Neural cell (in vitro differentiated cells): ENCODE data around the gene OPN5.

ENCODE experiments used
- EP300 ChIP-seq: fragments of 450-650 bp; conservative IDR thresholded peaks from 2 replicates; pipeline ENCODE4 v1.6.1; 2014; ENCODE audit warnings: antibody characterized with exemption, mild to moderate bottlenecking, moderate library complexity; ENCODE audit not compliant: poor library complexity, severe bottlenecking
- EZH2 ChIP-seq: fragments of 200-600, 300-800 bp; shearing (Covaris generic), sonication (generic); IDR thresholded peaks from 2 replicates; pipeline ENCODE4 v1.6.1; 2014; ENCODE audit warnings: antibody characterized with exemption, low read length, borderline replicate concordance, mild to moderate bottlenecking; ENCODE audit not compliant: insufficient read depth, poor library complexity, severe bottlenecking
- MXI1 ChIP-seq: fragments of 450-650 bp; conservative IDR thresholded peaks from 2 replicates; pipeline ENCODE4 v1.6.1; 2014; ENCODE audit warnings: antibody characterized with exemption, mild to moderate bottlenecking; ENCODE audit not compliant: poor library complexity, severe bottlenecking
- POLR2AphosphoS5 ChIP-seq: IDR thresholded peaks from 2 replicates; pipeline ENCODE4 v1.6.1; 2012
- RAD21 ChIP-seq: fragments of 450-650 bp; conservative IDR thresholded peaks from 2 replicates; pipeline ENCODE4 v1.6.1; 2014; ENCODE audit warnings: antibody characterized with exemption, mild to moderate bottlenecking, moderate library complexity
- SMC3 ChIP-seq: fragments of 450-650 bp; conservative IDR thresholded peaks from 2 replicates; pipeline ENCODE4 v1.6.1; 2014; ENCODE audit warnings: antibody characterized with exemption, mild to moderate bottlenecking, moderate library complexity; ENCODE audit not compliant: poor library complexity
- TAF1 ChIP-seq: IDR thresholded peaks from 2 replicates; pipeline ENCODE4 v1.6.1; 2012; ENCODE audit warnings: low read depth
- TF ChIP-seq, protein P1 (sequence below): fragments of 450-650 bp; IDR thresholded peaks from 2 replicates; pipeline ENCODE4 v1.5.1; 2014; ENCODE audit warnings: antibody characterized with exemption, mild to moderate bottlenecking, moderate library complexity; ENCODE audit not compliant: poor library complexity, severe bottlenecking
- TF ChIP-seq, protein P2 (sequence below): IDR thresholded peaks from 2 replicates; pipeline ENCODE4 v1.6.1; 2012; ENCODE audit warnings: borderline replicate concordance

DNA sequence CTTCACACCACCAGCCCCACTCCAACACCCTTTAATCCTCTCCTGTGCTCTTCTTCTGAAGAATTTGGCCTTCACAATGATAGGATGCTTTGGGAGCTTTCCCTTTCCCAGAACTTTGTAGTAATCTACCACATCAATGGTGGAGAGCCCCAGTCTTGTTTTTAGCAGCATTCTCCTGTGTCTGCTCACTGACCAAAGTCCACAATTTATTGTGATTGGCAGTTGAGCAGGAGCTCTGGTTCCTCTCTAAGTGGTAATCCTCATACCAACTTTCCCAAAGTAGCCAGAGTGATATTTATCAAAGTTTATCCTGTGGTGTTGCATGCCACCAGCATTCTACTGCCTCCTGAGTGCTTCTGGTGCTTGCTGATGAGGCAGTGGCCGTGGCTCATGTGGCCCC lies 29.0 kb upstream of the OPN5 start:
- TF ChIP-seq, protein P1, sequence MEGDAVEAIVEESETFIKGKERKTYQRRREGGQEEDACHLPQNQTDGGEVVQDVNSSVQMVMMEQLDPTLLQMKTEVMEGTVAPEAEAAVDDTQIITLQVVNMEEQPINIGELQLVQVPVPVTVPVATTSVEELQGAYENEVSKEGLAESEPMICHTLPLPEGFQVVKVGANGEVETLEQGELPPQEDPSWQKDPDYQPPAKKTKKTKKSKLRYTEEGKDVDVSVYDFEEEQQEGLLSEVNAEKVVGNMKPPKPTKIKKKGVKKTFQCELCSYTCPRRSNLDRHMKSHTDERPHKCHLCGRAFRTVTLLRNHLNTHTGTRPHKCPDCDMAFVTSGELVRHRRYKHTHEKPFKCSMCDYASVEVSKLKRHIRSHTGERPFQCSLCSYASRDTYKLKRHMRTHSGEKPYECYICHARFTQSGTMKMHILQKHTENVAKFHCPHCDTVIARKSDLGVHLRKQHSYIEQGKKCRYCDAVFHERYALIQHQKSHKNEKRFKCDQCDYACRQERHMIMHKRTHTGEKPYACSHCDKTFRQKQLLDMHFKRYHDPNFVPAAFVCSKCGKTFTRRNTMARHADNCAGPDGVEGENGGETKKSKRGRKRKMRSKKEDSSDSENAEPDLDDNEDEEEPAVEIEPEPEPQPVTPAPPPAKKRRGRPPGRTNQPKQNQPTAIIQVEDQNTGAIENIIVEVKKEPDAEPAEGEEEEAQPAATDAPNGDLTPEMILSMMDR = no peak
- TF ChIP-seq POLR2AphosphoS5 (no peak), EZH2 (no peak), EP300 (no peak), SMC3 (no peak), MXI1 (no peak), TAF1 (no peak), RAD21 (no peak)
- TF ChIP-seq, protein P2, sequence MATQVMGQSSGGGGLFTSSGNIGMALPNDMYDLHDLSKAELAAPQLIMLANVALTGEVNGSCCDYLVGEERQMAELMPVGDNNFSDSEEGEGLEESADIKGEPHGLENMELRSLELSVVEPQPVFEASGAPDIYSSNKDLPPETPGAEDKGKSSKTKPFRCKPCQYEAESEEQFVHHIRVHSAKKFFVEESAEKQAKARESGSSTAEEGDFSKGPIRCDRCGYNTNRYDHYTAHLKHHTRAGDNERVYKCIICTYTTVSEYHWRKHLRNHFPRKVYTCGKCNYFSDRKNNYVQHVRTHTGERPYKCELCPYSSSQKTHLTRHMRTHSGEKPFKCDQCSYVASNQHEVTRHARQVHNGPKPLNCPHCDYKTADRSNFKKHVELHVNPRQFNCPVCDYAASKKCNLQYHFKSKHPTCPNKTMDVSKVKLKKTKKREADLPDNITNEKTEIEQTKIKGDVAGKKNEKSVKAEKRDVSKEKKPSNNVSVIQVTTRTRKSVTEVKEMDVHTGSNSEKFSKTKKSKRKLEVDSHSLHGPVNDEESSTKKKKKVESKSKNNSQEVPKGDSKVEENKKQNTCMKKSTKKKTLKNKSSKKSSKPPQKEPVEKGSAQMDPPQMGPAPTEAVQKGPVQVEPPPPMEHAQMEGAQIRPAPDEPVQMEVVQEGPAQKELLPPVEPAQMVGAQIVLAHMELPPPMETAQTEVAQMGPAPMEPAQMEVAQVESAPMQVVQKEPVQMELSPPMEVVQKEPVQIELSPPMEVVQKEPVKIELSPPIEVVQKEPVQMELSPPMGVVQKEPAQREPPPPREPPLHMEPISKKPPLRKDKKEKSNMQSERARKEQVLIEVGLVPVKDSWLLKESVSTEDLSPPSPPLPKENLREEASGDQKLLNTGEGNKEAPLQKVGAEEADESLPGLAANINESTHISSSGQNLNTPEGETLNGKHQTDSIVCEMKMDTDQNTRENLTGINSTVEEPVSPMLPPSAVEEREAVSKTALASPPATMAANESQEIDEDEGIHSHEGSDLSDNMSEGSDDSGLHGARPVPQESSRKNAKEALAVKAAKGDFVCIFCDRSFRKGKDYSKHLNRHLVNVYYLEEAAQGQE = no peak
